ENCODE results near the gene LRRFIP2.
A peak's percentile ranks its signal among the peaks of the same experiment; 100 is the strongest.

Gene LRRFIP2

DNA sequence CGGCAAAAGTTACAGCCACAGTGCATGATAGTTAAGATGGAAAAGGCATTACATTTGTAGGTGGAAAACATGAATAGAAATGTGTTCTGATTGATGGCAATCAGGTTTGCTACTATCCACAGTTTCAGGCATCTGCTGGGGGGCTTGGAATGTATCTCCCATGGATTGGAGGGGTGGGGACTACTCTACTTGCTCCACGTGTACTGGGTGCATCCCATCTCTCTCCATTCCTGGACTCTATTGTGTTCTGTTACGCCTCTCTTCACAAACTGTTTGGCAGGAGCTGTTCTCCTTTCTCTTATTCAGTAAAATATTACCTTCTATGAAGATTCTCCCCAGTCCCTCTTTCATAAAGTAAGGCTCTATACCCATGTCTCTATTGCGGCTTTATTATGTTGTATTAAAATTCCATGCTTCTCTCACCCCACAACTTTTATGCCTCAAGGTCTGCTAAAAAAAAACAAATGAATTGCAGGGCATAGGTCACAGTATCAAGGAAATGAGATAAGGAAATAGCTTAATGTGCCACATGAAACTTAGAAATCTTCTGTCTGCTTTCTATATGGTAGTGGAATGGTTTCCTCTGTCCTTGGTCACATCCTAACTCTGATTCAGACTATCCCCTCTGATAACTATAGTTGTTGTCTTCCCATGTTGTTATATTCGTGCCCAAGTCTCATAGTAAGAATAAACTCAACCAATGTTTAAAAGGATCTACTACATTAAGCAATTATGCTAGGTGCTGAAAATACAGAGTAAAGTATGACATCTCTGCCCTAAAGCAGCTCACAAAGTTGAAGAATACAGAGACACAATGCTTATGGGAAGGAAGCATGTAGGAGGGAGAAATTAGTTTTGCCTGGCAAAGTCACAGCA, 43.2 kb downstream of the LRRFIP2 start:
- no peak overlapping the region for H3K4me3 ChIP-seq (ENCODE audit: severe bottlenecking)
- peaks cover 19% of the 10 kb centered on the region for H3K4me1 ChIP-seq (ENCODE audit: insufficient read depth, poor library complexity, severe bottlenecking)
- H3K36me3 ChIP-seq (ENCODE audit: low read depth) = peaks cover 18% of the 10 kb centered on the region
- no peak for DNase-seq (ENCODE audit: low spot score)
- H3K9me3 ChIP-seq (ENCODE audit: severe bottlenecking) = no peaks in the 10 kb centered on the region
- ATAC-seq (ENCODE audit: low read depth) = no peak; the same call in 2 of the 3 replicates
- H3K27me3 ChIP-seq (ENCODE audit: insufficient read depth, poor library complexity, severe bottlenecking) = no peaks in the 10 kb centered on the region
- TF ChIP-seq, protein P1, sequence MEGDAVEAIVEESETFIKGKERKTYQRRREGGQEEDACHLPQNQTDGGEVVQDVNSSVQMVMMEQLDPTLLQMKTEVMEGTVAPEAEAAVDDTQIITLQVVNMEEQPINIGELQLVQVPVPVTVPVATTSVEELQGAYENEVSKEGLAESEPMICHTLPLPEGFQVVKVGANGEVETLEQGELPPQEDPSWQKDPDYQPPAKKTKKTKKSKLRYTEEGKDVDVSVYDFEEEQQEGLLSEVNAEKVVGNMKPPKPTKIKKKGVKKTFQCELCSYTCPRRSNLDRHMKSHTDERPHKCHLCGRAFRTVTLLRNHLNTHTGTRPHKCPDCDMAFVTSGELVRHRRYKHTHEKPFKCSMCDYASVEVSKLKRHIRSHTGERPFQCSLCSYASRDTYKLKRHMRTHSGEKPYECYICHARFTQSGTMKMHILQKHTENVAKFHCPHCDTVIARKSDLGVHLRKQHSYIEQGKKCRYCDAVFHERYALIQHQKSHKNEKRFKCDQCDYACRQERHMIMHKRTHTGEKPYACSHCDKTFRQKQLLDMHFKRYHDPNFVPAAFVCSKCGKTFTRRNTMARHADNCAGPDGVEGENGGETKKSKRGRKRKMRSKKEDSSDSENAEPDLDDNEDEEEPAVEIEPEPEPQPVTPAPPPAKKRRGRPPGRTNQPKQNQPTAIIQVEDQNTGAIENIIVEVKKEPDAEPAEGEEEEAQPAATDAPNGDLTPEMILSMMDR (IDR thresholded peaks at IDR 0.05; ENCODE audit: poor library complexity, severe bottlenecking) = no peak
- peak overlapping the region; percentile 28 for H3K27ac ChIP-seq (ENCODE audit: poor library complexity, severe bottlenecking)

DNA sequence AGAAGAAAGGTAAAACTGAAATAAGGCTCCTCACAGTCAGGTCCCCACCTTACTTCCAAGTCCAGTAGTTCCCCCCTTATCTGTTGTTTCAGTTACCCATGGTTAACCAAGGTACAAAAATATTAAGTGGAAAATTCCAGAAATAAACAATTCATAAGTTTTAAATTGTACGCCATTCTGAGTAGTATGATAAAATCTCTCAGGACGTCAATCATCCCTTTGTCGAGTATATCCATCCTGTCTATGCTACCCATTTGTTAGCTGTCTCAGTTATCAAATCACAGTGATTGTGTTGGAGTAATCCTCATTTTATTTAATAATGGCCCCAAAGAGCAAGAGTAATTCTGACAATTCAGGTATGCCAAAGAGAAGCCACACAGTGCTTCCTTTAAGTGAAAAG, 43.9 kb downstream of the LRRFIP2 start:
- TF ChIP-seq, protein P1 (IDR thresholded peaks at IDR 0.05; ENCODE audit: poor library complexity, severe bottlenecking) = no peak
- H3K4me1 ChIP-seq (ENCODE audit: insufficient read depth, poor library complexity, severe bottlenecking) = peaks cover 21% of the 10 kb centered on the region
- H3K27me3 ChIP-seq (ENCODE audit: insufficient read depth, poor library complexity, severe bottlenecking) = no peaks in the 10 kb centered on the region
- H3K36me3 ChIP-seq (ENCODE audit: low read depth) = peaks cover 18% of the 10 kb centered on the region
- H3K9me3 ChIP-seq (ENCODE audit: severe bottlenecking) = no peaks in the 10 kb centered on the region
- no peak overlapping the region for H3K4me3 ChIP-seq (ENCODE audit: severe bottlenecking)
- DNase-seq (ENCODE audit: low spot score) (no peak), ATAC-seq (ENCODE audit: low read depth) (no peak)
- H3K27ac ChIP-seq (ENCODE audit: poor library complexity, severe bottlenecking) = peak overlapping the region; percentile 28

DNA sequence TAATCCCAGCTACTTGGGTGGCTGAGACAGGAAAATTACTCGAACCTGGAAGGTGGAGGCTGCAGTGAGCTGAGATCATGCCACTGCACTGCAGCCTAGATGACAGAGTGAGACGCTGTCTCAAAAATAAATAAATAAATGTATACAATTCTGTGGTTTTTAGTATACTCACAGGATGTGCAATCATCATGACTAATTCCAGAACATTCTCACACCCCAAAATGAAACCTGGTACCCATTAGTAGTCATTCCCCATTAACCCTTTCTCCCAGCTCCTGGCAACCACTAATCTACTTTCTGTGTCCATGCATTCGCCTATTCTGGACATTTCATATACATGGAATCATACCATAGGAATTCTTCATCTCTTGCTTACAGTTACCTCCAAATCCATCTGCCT, 44.5 kb downstream of the LRRFIP2 start:
- Histone ChIP-seq H3K36me3 (ENCODE audit: low read depth) (peaks cover 18% of the 10 kb centered on the region), H3K4me3 (ENCODE audit: severe bottlenecking) (no peak overlapping the region), H3K9me3 (ENCODE audit: severe bottlenecking) (no peaks in the 10 kb centered on the region), H3K27me3 (ENCODE audit: insufficient read depth, poor library complexity, severe bottlenecking) (no peaks in the 10 kb centered on the region), H3K4me1 (ENCODE audit: insufficient read depth, poor library complexity, severe bottlenecking) (peaks cover 25% of the 10 kb centered on the region), H3K27ac (ENCODE audit: poor library complexity, severe bottlenecking) (peak overlapping the region; percentile 28)
- peak; percentile 79 for ATAC-seq (ENCODE audit: low read depth)
- no peak for DNase-seq (ENCODE audit: low spot score)
- TF ChIP-seq, protein P1 (IDR thresholded peaks at IDR 0.05; ENCODE audit: poor library complexity, severe bottlenecking) = no peak

DNA sequence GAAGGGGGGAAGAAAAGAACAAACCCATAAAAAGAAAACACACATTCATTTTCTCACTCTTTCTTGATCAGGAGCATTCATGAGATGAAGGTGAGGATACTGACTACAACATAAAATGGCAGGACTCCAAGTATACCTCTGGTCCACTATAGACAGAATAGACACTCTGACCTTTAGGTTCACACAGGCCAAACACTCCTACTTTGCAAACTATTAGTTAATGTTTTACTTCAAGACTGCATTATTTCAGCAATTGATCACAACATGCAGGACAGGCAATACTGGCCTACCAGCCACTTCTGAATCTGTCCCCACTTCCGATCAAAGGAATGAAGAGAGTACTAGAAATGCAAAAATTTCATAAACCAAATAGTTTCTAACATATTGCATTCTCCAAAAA, 47.0 kb downstream of the LRRFIP2 start:
- no peak overlapping the region for H3K27ac ChIP-seq (ENCODE audit: poor library complexity, severe bottlenecking)
- H3K4me3 ChIP-seq (ENCODE audit: severe bottlenecking) = no peak overlapping the region
- DNase-seq (ENCODE audit: low spot score) (no peak), ATAC-seq (ENCODE audit: low read depth) (no peak)
- H3K27me3 ChIP-seq (ENCODE audit: insufficient read depth, poor library complexity, severe bottlenecking) = no peaks in the 10 kb centered on the region
- peaks cover 22% of the 10 kb centered on the region for H3K4me1 ChIP-seq (ENCODE audit: insufficient read depth, poor library complexity, severe bottlenecking)
- TF ChIP-seq, protein P1 (IDR thresholded peaks at IDR 0.05; ENCODE audit: poor library complexity, severe bottlenecking) = no peak
- no peaks in the 10 kb centered on the region for H3K9me3 ChIP-seq (ENCODE audit: severe bottlenecking)
- H3K36me3 ChIP-seq (ENCODE audit: low read depth) = peaks cover 20% of the 10 kb centered on the region

DNA sequence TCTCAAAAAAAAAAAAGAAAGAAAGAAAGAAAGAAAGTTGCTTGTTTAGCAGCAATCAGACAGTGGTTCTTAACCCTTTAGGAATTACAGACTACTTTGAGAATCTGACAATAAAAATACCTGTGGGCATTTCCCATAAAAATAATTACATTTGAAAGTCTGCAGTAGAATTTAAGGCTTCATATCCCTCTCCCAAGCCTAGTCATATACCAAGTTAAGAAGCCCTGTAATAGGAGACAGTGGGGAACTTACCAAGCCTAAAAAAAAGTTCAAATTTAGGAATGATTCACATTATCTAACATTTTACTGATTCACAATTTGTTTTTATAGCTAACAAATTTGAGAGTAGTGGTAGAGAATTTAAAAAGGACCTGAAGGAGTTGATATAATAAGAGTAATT, 47.5 kb downstream of the LRRFIP2 start:
- Histone ChIP-seq H3K27me3 (ENCODE audit: insufficient read depth, poor library complexity, severe bottlenecking) (no peaks in the 10 kb centered on the region), H3K4me3 (ENCODE audit: severe bottlenecking) (no peak overlapping the region), H3K9me3 (ENCODE audit: severe bottlenecking) (no peaks in the 10 kb centered on the region), H3K4me1 (ENCODE audit: insufficient read depth, poor library complexity, severe bottlenecking) (peaks cover 19% of the 10 kb centered on the region), H3K36me3 (ENCODE audit: low read depth) (peaks cover 24% of the 10 kb centered on the region), H3K27ac (ENCODE audit: poor library complexity, severe bottlenecking) (no peak overlapping the region)
- TF ChIP-seq, protein P1 (IDR thresholded peaks at IDR 0.05; ENCODE audit: poor library complexity, severe bottlenecking) = no peak
- DNase-seq (ENCODE audit: low spot score) = no peak
- ATAC-seq (ENCODE audit: low read depth) = no peak
